H1 (cell line): Measurements from ENCODE around the gene PPP1R12C.
"Not testable (repeated sequence)": the region's sequence is repeated elsewhere in the genome, so short reads cannot be mapped to it uniquely, and the experiment has no call there.

Experiments used
- CTCF ChIP-seq, 3 experiments: IDR thresholded peaks; 1 replicate in 2 of 3; 2 replicates in 1 of 3; pipeline versions ENCODE4 v1.5.1 to v1.6.1; 2011; ENCODE audit warnings: low read length in 3 of 3, mild to moderate bottlenecking in 3 of 3, inconsistent platforms in 2 of 3, low read depth in 1 of 3, moderate library complexity in 1 of 3; ENCODE audit not compliant: insufficient read depth in 1 of 3; ENCODE audit errors: control extremely low read depth in 1 of 3
- FOSL1 ChIP-seq: IDR thresholded peaks from 2 replicates; pipeline ENCODE4 v1.6.1; 2011; ENCODE audit warnings: mild to moderate bottlenecking, low read depth, low read length, moderate library complexity; ENCODE audit not compliant: insufficient read depth
- JUN ChIP-seq: IDR thresholded peaks from 2 replicates; pipeline ENCODE4 v1.6.1; 2011; ENCODE audit warnings: low read depth, mild to moderate bottlenecking, improper control_type of control experiment, low read length
- JUND ChIP-seq: IDR thresholded peaks from 2 replicates; pipeline ENCODE4 v1.6.1; 2011; ENCODE audit warnings: mild to moderate bottlenecking, improper control_type of control experiment, low read length
- POLR2A ChIP-seq, 2 experiments: IDR thresholded peaks; 1 replicate in 1 of 2; 2 replicates in 1 of 2; pipeline ENCODE4 v1.6.1; 2011; ENCODE audit warnings: low read depth in 2 of 2, low read length in 2 of 2, mild to moderate bottlenecking in 2 of 2; ENCODE audit errors: control extremely low read depth in 1 of 2
- POLR2AphosphoS5 ChIP-seq: IDR thresholded peaks from 2 replicates; pipeline ENCODE4 v1.6.1; 2011; ENCODE audit warnings: low read depth, low read length
- SRF ChIP-seq: IDR thresholded peaks from 2 replicates; pipeline ENCODE4 v1.6.1; 2011; ENCODE audit warnings: mild to moderate bottlenecking, low read depth, low read length, moderate library complexity
- SUZ12 ChIP-seq: fragments of 200-600 bp; sonication (generic); IDR thresholded peaks from 2 replicates; pipeline ENCODE4 v1.6.1; 2012; ENCODE audit warnings: mild to moderate bottlenecking, inconsistent platforms, low read length, moderate library complexity, mixed read lengths

GRCh38 chr19:55060287-55060686, 57.1 kb downstream of the PPP1R12C start:
- not testable (repeated sequence) for TF ChIP-seq SRF; JUN; CTCF (IDR thresholded peaks at IDR 0.05; ENCODE audit: control extremely low read depth in 1 of 3, insufficient read depth in 1 of 3, low read depth in 1 of 3, low read length in 3 of 3); POLR2A (IDR thresholded peaks at IDR 0.05; ENCODE audit: control extremely low read depth in 1 of 2, low read depth in 2 of 2, low read length in 2 of 2); SUZ12; JUND; POLR2AphosphoS5; FOSL1
